IMR-90 (cell line): Measurements from ENCODE around the gene INPP5J. TPM values are rescaled to one million over a fixed set of nuclear protein-coding genes. Genes with fewer than 3 reads are reported as not detected.
A peak's percentile ranks its signal among the peaks of the same experiment; 100 is the strongest.

Experiments
- ATAC-seq: fragments of 200-7000 bp; cut with Tn5 transposase; 2 replicates; pipeline ENCODE4 v1.9.1; 2020; ENCODE audit warnings: low read depth, mild to moderate bottlenecking, moderate library complexity
- BruUV-seq: library from RNA; stranded (reverse); fragments of 400-500 nt; replicated peaks from 2 replicates; lab custom pipeline; 2021; lab: Mats Ljungman, UMichigan
- CTCF ChIA-PET: fragments of 300-600 bp; formaldehyde crosslinking; extraction: SDS; loops from one replicate; lab custom pipeline; 2021; ENCODE audit warnings: antibody characterized with exemption; lab: Yijun Ruan, JAX
- POLR2A ChIA-PET: fragments of 300-600 bp; sonication (Branson Sonifier 250); formaldehyde crosslinking; loops from one replicate; lab custom pipeline; 2022; ENCODE audit warnings: antibody characterized with exemption; ENCODE audit not compliant: unreplicated experiment; lab: Charles Lee
- DNase-seq: peaks from one replicate; pipeline ENCODE4 v3.0.0; 2013
- H2AFZ ChIP-seq: replicated peaks from 2 replicates; pipeline ENCODE3; 2013; ENCODE audit warnings: low read length, mild to moderate bottlenecking; ENCODE audit not compliant: poor library complexity
- H2AK5ac ChIP-seq: 2 replicates; pipeline ENCODE4 v1.6.1; 2013; ENCODE audit warnings: low read depth, low read length, inconsistent platforms
- H2AK9ac ChIP-seq: replicated peaks from 2 replicates; pipeline ENCODE3; 2013; ENCODE audit warnings: mild to moderate bottlenecking, low read depth, low read length, moderate library complexity; ENCODE audit not compliant: poor library complexity
- H2BK120ac ChIP-seq: 2 replicates; pipeline ENCODE4 v1.6.1; 2013; ENCODE audit warnings: low read depth, low read length, inconsistent platforms
- H2BK15ac ChIP-seq: 3 replicates; pipeline ENCODE4 v1.6.1; 2013; ENCODE audit warnings: low read depth, low read length, inconsistent platforms
- H2BK20ac ChIP-seq: 2 replicates; pipeline ENCODE4 v1.6.1; 2013; ENCODE audit warnings: low read depth, mild to moderate bottlenecking, inconsistent platforms, low read length, moderate library complexity
- H2BK5ac ChIP-seq: 2 replicates; pipeline ENCODE4 v1.6.1; 2013; ENCODE audit warnings: mild to moderate bottlenecking, low read depth, low read length, inconsistent platforms; ENCODE audit not compliant: poor library complexity, severe bottlenecking
- H3K14ac ChIP-seq: replicated peaks from 2 replicates; pipeline ENCODE4 v1.6.1; 2013; ENCODE audit warnings: low read depth, low read length, inconsistent platforms
- H3K18ac ChIP-seq: 2 replicates; pipeline ENCODE4 v1.6.1; 2013; ENCODE audit warnings: low read depth, low read length, control low read depth
- H3K23ac ChIP-seq: 2 replicates; pipeline ENCODE4 v1.6.1; 2013; ENCODE audit warnings: low read depth, low read length, inconsistent platforms
- H3K27ac ChIP-seq: 2 replicates; pipeline ENCODE4 v1.5.1; 2013; ENCODE audit warnings: mild to moderate bottlenecking, control low read depth, low read length; ENCODE audit not compliant: insufficient read depth
- H3K27me3 ChIP-seq: 2 replicates; pipeline ENCODE4 v1.6.1; 2013; ENCODE audit warnings: low read length; ENCODE audit not compliant: control insufficient read depth, insufficient read depth
- H3K36me3 ChIP-seq: 2 replicates; pipeline ENCODE4 v1.6.1; 2013; ENCODE audit warnings: low read length, mixed read lengths; ENCODE audit not compliant: control insufficient read depth, insufficient read depth
- H3K4ac ChIP-seq: 2 replicates; pipeline ENCODE4 v1.6.1; 2013; ENCODE audit warnings: low read depth, low read length, inconsistent platforms
- H3K4me1 ChIP-seq: 2 replicates; pipeline ENCODE4 v1.6.1; 2013; ENCODE audit warnings: low read length, mixed read lengths; ENCODE audit not compliant: control insufficient read depth, insufficient read depth
- H3K4me2 ChIP-seq: 2 replicates; pipeline ENCODE4 v1.6.1; 2013; ENCODE audit warnings: low read depth, mild to moderate bottlenecking, control low read depth, low read length, moderate library complexity
- H3K4me3 ChIP-seq: 2 replicates; pipeline ENCODE4 v1.5.1; 2013; ENCODE audit warnings: low read depth, mild to moderate bottlenecking, control low read depth, low read length, moderate library complexity; ENCODE audit not compliant: insufficient read depth
- H3K56ac ChIP-seq: 2 replicates; pipeline ENCODE4 v1.6.1; 2013; ENCODE audit warnings: low read length, inconsistent platforms; ENCODE audit not compliant: insufficient read depth; ENCODE audit errors: extremely low read depth
- H3K79me1 ChIP-seq, 2 experiments: 2 replicates each; pipeline ENCODE4 v1.6.1; 2013; ENCODE audit warnings: low read length in 2 of 2, inconsistent platforms in 1 of 2, low read depth in 1 of 2
- H3K9ac ChIP-seq: 2 replicates; pipeline ENCODE4 v1.6.1; 2013; ENCODE audit warnings: low read depth, low read length, control low read depth
- H3K9me1 ChIP-seq: 2 replicates; pipeline ENCODE4 v1.6.1; 2013; ENCODE audit warnings: low read length, inconsistent platforms; ENCODE audit not compliant: insufficient read depth
- H3K9me3 ChIP-seq: 2 replicates; pipeline ENCODE4 v1.6.1; 2013; ENCODE audit warnings: low read length; ENCODE audit not compliant: control insufficient read depth, insufficient read depth
- H4K20me1 ChIP-seq: 2 replicates; pipeline ENCODE4 v1.6.1; 2013; ENCODE audit warnings: low read length, inconsistent platforms; ENCODE audit not compliant: insufficient read depth
- H4K5ac ChIP-seq: 2 replicates; pipeline ENCODE4 v1.6.1; 2013; ENCODE audit warnings: mild to moderate bottlenecking, low read depth, low read length, control low read depth
- H4K8ac ChIP-seq, 2 experiments: 2 replicates each; pipeline ENCODE4 v1.6.1; 2013; ENCODE audit warnings: low read depth in 2 of 2, low read length in 2 of 2, control low read depth in 1 of 2, inconsistent platforms in 1 of 2
- H4K91ac ChIP-seq: 2 replicates; pipeline ENCODE4 v1.6.1; 2013; ENCODE audit warnings: low read depth, low read length, inconsistent platforms; ENCODE audit not compliant: insufficient read depth
- BHLHE40 ChIP-seq: fragments of 150-350 bp; IDR thresholded peaks from 2 replicates; pipeline ENCODE4 v1.6.1; 2016; ENCODE audit warnings: mild to moderate bottlenecking, low read depth, low read length
- CEBPB ChIP-seq: IDR thresholded peaks from 2 replicates; pipeline ENCODE4 v1.6.1; 2012; ENCODE audit warnings: low read depth, low read length, improper control_type of control experiment
- CHD1 ChIP-seq: IDR thresholded peaks from 2 replicates; pipeline ENCODE4 v1.6.1; 2012; ENCODE audit warnings: low read depth, low read length, improper control_type of control experiment
- FOS ChIP-seq: fragments of 150-350 bp; IDR thresholded peaks from 2 replicates; pipeline ENCODE4 v1.6.1; 2016; ENCODE audit warnings: low read depth, low read length
- MAFK ChIP-seq: IDR thresholded peaks from 2 replicates; pipeline ENCODE4 v1.6.1; 2012; ENCODE audit warnings: low read depth, low read length, improper control_type of control experiment
- MAZ ChIP-seq: IDR thresholded peaks from 2 replicates; pipeline ENCODE4 v1.6.1; 2012; ENCODE audit warnings: low read depth, mild to moderate bottlenecking, low read length, improper control_type of control experiment, moderate library complexity, borderline replicate concordance
- MXI1 ChIP-seq: IDR thresholded peaks from 2 replicates; pipeline ENCODE4 v1.6.1; 2012; ENCODE audit warnings: low read depth, mild to moderate bottlenecking, low read length, moderate library complexity, borderline replicate concordance
- NFE2L2 ChIP-seq: fragments of 150-350 bp; IDR thresholded peaks from 2 replicates; pipeline ENCODE4 v1.6.1; 2016; ENCODE audit warnings: low read depth, mild to moderate bottlenecking, low read length
- POLR2A ChIP-seq: IDR thresholded peaks from 2 replicates; pipeline ENCODE4 v1.6.1; 2012; ENCODE audit warnings: mild to moderate bottlenecking, low read depth, low read length
- RAD21 ChIP-seq: IDR thresholded peaks from 2 replicates; pipeline ENCODE4 v1.6.1; 2012; ENCODE audit warnings: low read length, improper control_type of control experiment
- RFX5 ChIP-seq: IDR thresholded peaks from 2 replicates; pipeline ENCODE4 v1.8.0; 2012; ENCODE audit warnings: low read depth, mild to moderate bottlenecking, low read length, moderate library complexity
- SMC3 ChIP-seq: fragments of 150-350 bp; IDR thresholded peaks from 2 replicates; pipeline ENCODE4 v1.6.1; 2016; ENCODE audit warnings: low read depth, mild to moderate bottlenecking, antibody characterized with exemption, low read length, moderate library complexity
- WGBS, 2 experiments: methylation state at CpG; one replicate each; pipeline versions ENCODE4 v1.1.5 to v1.1.7; 2013; ENCODE audit warnings: missing lambda C conversion rate in 2 of 2; ENCODE audit not compliant: insufficient read length in 1 of 2; ENCODE audit errors: extremely low coverage in 2 of 2; 5-methylcytosine and 5-hydroxymethylcytosine counted together
- dilution Hi-C: fragments of 300-500 bp; cut with HindIII; formaldehyde crosslinking; loops from one replicate; pipeline ENCODE4 v1.14.3; 2018; ENCODE audit warnings: low sequenced_read_pairs; ENCODE audit not compliant: unreplicated experiment
- in situ Hi-C: fragments of 300-500 bp; cut with MboI; formaldehyde crosslinking; loops from 3 replicates; pipeline ENCODE4 v1.14.3; 2019; ENCODE audit warnings: low sequenced_read_pairs, inconsistent platforms, mixed read lengths
- intact Hi-C: fragments of 100-400 bp; cut with micrococcal nuclease; formaldehyde crosslinking; loops from 2 replicates; pipeline ENCODE4 v1.10.0; 2022
- polyA plus RNA-seq, 3 experiments: library from polyadenylated mRNA; depleted of rRNA; stranded (reverse); fragments of >200 nt; gene quantifications; 2 replicates each; pipeline ENCODE4 v1.2.3, GENCODE V29; 2012; ENCODE audit warnings: low replicate concordance in 1 of 3
- total RNA-seq: library from RNA; depleted of rRNA; stranded (reverse); fragments of >200 nt; gene quantifications from 2 replicates; pipeline ENCODE4 v1.2.3, GENCODE V29; 2012
- TF ChIP-seq, protein P1 (sequence below): conservative IDR thresholded peaks from 2 replicates; pipeline ENCODE4 v1.5.1; 2012; ENCODE audit warnings: mild to moderate bottlenecking, low read depth, low read length, improper control_type of control experiment
- TF ChIP-seq, protein P2 (sequence below): fragments of 150-350 bp; IDR thresholded peaks from 2 replicates; pipeline ENCODE4 v1.6.1; 2016; ENCODE audit warnings: low read depth, mild to moderate bottlenecking, low read length, moderate library complexity, borderline replicate concordance
- TF ChIP-seq, protein P3 (sequence below): fragments of 150-350 bp; IDR thresholded peaks from 2 replicates; pipeline ENCODE4 v1.6.1; 2017; ENCODE audit warnings: mild to moderate bottlenecking, antibody characterized with exemption, low read length, low read depth

INPP5J gene
- total and polyA plus RNA-seq, 2 of the 4 experiments (the other 2 are of a cell fraction), result 0.36 to 2.2 TPM

DNA sequence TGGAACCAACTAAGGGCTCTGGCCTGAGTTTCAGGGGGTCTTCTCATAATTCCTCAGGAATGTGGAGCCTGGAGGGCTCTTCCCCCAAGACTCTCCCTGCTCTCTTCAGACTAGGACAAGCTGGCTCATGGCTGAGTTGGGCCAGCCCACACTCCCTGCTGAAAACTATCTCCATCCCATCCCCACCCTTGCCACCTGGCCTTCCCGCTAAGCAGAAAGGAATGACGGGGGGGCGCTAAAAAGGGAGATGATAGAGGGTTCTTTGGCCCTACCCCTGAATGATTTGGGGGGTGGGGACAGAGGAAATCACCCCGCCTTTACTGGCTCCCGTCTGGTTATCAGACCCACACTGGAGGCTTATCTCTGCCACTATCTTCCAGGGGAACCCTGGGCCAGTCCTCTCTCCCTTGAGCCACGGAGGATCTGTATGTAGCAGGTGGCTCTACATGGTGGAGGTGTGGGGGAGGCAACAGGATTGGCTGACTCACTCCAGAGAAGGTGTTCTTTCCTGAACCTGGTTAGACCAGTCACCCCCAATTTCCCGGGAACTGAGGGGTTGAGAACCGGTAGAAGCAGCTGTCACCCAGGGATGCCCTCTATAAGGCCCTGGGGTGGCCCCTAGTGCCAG is 35.9 kb upstream of the INPP5J start:
- no peak for DNase-seq
- Histone ChIP-seq H3K9me3 (no peaks in the 10 kb centered on the region), H4K91ac (no peak overlapping the region), H3K4me3 (no peak overlapping the region), H3K9ac (no peak overlapping the region), H2BK15ac (no peak overlapping the region), H4K5ac (no peak overlapping the region), H3K4me1 (peaks cover 26% of the 10 kb centered on the region), H3K9me1 (peaks cover 14% of the 10 kb centered on the region), H2BK20ac (no peak overlapping the region), H3K23ac (peak overlapping the region; percentile 75; the same call in 1 of the 2 replicates), H3K36me3 (peaks cover 56% of the 10 kb centered on the region), H2BK120ac (no peak overlapping the region), H3K14ac (0 out of 2 replicates have a peak overlapping the region, but pooled peaks have one; percentile 5), H3K27ac (no peak overlapping the region), H3K4me2 (no peak overlapping the region), H2BK5ac (no peak overlapping the region), H3K79me1 (peaks cover 35 to 85% of the 10 kb centered on the region in 2 experiments), H2AK9ac (peak overlapping the region; percentile 91), H3K18ac (no peak overlapping the region), H2AFZ (no peak overlapping the region), H4K20me1 (peaks cover 21% of the 10 kb centered on the region), H3K4ac (no peak overlapping the region), H3K56ac (no peak overlapping the region), H4K8ac (peak overlapping the region in 1 of 2 experiments; percentile 98; a peak in 1 of 4 replicates), H2AK5ac (0 out of 2 replicates have a peak overlapping the region, but pooled peaks have one; percentile 45), H3K27me3 (no peaks in the 10 kb centered on the region)
- ChIA-PET CTCF (no interaction called here), POLR2A (interaction anchor here (0.6 kb wide), 1 partner anchor 66 kb away, joined by 9 read pairs; no protein-coding TSS in a partner anchor)
- intact Hi-C loops, result no loop called here
- no peak for ATAC-seq
- no CpG with 5 or more reads among the region's 8 CpGs for WGBS, 2 experiments
- no TSS peak for BruUV-seq
- dilution Hi-C loops, result no loop called here
- in situ Hi-C loops, result loop anchor here (5.0 kb wide), 1 partner anchor 140 kb away; no protein-coding TSS in a partner anchor
- TF ChIP-seq, protein P1, sequence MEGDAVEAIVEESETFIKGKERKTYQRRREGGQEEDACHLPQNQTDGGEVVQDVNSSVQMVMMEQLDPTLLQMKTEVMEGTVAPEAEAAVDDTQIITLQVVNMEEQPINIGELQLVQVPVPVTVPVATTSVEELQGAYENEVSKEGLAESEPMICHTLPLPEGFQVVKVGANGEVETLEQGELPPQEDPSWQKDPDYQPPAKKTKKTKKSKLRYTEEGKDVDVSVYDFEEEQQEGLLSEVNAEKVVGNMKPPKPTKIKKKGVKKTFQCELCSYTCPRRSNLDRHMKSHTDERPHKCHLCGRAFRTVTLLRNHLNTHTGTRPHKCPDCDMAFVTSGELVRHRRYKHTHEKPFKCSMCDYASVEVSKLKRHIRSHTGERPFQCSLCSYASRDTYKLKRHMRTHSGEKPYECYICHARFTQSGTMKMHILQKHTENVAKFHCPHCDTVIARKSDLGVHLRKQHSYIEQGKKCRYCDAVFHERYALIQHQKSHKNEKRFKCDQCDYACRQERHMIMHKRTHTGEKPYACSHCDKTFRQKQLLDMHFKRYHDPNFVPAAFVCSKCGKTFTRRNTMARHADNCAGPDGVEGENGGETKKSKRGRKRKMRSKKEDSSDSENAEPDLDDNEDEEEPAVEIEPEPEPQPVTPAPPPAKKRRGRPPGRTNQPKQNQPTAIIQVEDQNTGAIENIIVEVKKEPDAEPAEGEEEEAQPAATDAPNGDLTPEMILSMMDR, result no peak
- no peak for TF ChIP-seq MAFK
- no peak for TF ChIP-seq FOS
- no peak for TF ChIP-seq POLR2A
- TF ChIP-seq, protein P2, sequence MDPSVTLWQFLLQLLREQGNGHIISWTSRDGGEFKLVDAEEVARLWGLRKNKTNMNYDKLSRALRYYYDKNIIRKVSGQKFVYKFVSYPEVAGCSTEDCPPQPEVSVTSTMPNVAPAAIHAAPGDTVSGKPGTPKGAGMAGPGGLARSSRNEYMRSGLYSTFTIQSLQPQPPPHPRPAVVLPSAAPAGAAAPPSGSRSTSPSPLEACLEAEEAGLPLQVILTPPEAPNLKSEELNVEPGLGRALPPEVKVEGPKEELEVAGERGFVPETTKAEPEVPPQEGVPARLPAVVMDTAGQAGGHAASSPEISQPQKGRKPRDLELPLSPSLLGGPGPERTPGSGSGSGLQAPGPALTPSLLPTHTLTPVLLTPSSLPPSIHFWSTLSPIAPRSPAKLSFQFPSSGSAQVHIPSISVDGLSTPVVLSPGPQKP, result no peak
- TF ChIP-seq SMC3, result no peak
- no peak for TF ChIP-seq CEBPB
- TF ChIP-seq BHLHE40, result no peak
- no peak for TF ChIP-seq MAZ
- no peak for TF ChIP-seq NFE2L2
- no peak for TF ChIP-seq RAD21
- no peak for TF ChIP-seq MXI1
- no peak for TF ChIP-seq CHD1
- no peak for TF ChIP-seq RFX5
- TF ChIP-seq, protein P3, sequence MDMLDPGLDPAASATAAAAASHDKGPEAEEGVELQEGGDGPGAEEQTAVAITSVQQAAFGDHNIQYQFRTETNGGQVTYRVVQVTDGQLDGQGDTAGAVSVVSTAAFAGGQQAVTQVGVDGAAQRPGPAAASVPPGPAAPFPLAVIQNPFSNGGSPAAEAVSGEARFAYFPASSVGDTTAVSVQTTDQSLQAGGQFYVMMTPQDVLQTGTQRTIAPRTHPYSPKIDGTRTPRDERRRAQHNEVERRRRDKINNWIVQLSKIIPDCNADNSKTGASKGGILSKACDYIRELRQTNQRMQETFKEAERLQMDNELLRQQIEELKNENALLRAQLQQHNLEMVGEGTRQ, result no peak
